Measurements from ENCODE around the gene GIGYF1. TPM values are rescaled to one million over a fixed set of nuclear protein-coding genes. Genes with fewer than 3 reads are reported as not detected.

Gene GIGYF1
- total and polyA plus RNA-seq, 2 of the 13 experiments (the other 11 are each of a cell fraction or from before 2014, with no cell fraction given), result 7.6 to 16.1 TPM

DNA sequence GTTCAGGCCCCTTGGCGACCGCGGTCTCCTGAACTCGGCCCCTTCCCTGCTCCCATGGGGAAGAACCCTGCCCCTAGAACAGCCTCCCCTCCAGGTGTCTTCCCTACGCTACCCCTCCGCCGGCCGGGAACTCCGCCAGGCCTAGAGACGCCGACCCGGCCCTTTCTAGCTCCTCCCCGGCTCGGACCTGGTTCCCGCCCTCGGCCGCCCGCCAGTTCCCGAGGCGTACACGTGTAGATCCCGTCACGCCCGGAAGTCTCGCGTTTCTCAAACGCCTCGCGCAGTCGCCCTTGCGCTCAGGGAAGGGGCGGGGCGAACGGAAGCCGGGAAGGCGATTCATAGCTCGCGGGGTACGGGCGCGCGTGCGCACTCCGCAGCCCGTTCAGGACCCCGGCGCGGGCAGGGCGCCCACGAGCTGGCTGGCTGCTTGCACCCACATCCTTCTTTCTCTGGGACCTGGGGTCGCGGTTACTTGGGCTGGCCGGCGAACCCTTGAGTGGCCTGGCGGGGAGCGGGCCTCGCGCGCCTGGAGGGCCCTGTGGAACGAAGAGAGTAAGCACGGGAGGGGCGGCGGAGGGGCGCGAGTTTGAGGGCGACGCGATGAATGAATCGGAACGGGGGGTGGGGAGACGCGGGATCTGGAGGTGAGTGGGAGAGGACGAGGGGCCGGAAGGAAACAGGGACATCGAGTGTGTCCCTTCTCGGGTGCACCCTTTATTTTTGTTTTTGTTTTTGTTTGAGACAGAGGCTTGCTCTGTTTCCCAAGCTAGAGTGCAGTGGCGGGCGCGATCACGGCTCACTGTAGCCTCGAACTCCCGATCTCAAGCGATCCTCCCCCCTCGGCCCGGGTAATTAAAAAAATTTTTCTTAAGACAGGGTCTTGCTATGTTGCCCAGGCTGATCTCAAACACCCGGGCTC lies 12.0 kb upstream of the GIGYF1 start, which contains the start of gene POP7 (continued):
- TF ChIP-seq ZNF317 (CRISPR knock-in tag; IDR thresholded peaks at IDR 0.05), result peak; percentile 76
- peak; percentile 59; the same call in 1 of the 2 replicates for TF ChIP-seq RXRB (CRISPR knock-in tag; IDR thresholded peaks at IDR 0.05; ENCODE audit: borderline replicate concordance)
- no peak for TF ChIP-seq ZNF253 (CRISPR knock-in tag; IDR thresholded peaks at IDR 0.05; ENCODE audit: borderline replicate concordance)
- no peak; the same call in 1 of the 2 replicates for TF ChIP-seq GZF1 (CRISPR knock-in tag; IDR thresholded peaks at IDR 0.05)
- TF ChIP-seq ZNF34 (CRISPR knock-in tag; IDR thresholded peaks at IDR 0.05; ENCODE audit: borderline replicate concordance), result peak; percentile 94
- TF ChIP-seq, protein P1, sequence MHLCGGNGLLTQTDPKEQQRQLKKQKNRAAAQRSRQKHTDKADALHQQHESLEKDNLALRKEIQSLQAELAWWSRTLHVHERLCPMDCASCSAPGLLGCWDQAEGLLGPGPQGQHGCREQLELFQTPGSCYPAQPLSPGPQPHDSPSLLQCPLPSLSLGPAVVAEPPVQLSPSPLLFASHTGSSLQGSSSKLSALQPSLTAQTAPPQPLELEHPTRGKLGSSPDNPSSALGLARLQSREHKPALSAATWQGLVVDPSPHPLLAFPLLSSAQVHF (CRISPR knock-in tag; IDR thresholded peaks at IDR 0.05), result no peak
- TF ChIP-seq SMAD1 (CRISPR knock-in tag; IDR thresholded peaks at IDR 0.05; ENCODE audit: borderline replicate concordance, low read depth), result peak; percentile 84
- TF ChIP-seq, protein P2, sequence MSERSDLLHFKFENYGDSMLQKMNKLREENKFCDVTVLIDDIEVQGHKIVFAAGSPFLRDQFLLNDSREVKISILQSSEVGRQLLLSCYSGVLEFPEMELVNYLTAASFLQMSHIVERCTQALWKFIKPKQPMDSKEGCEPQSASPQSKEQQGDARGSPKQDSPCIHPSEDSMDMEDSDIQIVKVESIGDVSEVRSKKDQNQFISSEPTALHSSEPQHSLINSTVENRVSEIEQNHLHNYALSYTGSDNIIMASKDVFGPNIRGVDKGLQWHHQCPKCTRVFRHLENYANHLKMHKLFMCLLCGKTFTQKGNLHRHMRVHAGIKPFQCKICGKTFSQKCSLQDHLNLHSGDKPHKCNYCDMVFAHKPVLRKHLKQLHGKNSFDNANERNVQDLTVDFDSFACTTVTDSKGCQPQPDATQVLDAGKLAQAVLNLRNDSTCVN (CRISPR knock-in tag; IDR thresholded peaks at IDR 0.05; ENCODE audit: borderline replicate concordance), result no peak
- TF ChIP-seq, protein P3, sequence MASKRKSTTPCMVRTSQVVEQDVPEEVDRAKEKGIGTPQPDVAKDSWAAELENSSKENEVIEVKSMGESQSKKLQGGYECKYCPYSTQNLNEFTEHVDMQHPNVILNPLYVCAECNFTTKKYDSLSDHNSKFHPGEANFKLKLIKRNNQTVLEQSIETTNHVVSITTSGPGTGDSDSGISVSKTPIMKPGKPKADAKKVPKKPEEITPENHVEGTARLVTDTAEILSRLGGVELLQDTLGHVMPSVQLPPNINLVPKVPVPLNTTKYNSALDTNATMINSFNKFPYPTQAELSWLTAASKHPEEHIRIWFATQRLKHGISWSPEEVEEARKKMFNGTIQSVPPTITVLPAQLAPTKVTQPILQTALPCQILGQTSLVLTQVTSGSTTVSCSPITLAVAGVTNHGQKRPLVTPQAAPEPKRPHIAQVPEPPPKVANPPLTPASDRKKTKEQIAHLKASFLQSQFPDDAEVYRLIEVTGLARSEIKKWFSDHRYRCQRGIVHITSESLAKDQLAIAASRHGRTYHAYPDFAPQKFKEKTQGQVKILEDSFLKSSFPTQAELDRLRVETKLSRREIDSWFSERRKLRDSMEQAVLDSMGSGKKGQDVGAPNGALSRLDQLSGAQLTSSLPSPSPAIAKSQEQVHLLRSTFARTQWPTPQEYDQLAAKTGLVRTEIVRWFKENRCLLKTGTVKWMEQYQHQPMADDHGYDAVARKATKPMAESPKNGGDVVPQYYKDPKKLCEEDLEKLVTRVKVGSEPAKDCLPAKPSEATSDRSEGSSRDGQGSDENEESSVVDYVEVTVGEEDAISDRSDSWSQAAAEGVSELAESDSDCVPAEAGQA (IDR thresholded peaks at IDR 0.05; ENCODE audit: low read depth), result peak; percentile 51; the same call in 1 of the 2 replicates
- TF ChIP-seq, protein P3 (CRISPR knock-in tag; IDR thresholded peaks at IDR 0.05; ENCODE audit: borderline replicate concordance), result no peak
- TF ChIP-seq NFRKB (IDR thresholded peaks at IDR 0.05), result no peak
- no peak for TF ChIP-seq NFE2L2 (IDR thresholded peaks at IDR 0.05; ENCODE audit: low read length)
- peak; percentile 34; the same call in 1 of the 2 replicates for TF ChIP-seq NFKB2 (CRISPR knock-in tag; IDR thresholded peaks at IDR 0.05; ENCODE audit: borderline replicate concordance)
- peak; percentile 86; the same call in 1 of the 2 replicates for TF ChIP-seq YEATS4 (CRISPR knock-in tag; IDR thresholded peaks at IDR 0.05; ENCODE audit: borderline replicate concordance)
- 0 out of 2 replicates have a peak, but pooled peaks have one; percentile 35 for TF ChIP-seq PAWR (CRISPR knock-in tag; IDR thresholded peaks at IDR 0.05; ENCODE audit: borderline replicate concordance)
- peak; percentile 79 for TF ChIP-seq POGZ (CRISPR knock-in tag; IDR thresholded peaks at IDR 0.05)
- peak; percentile 88; the same call in 1 of the 2 replicates for TF ChIP-seq MYC (CRISPR knock-in tag; IDR thresholded peaks at IDR 0.05; ENCODE audit: borderline replicate concordance)
- no peak for TF ChIP-seq ETV6 (CRISPR knock-in tag; conservative IDR thresholded peaks at IDR 0.05)

Data from HepG2 (cell line).